Forelimb muscle (tissue), 1 donor: ENCODE measurements around the gene CLEC11A. TPM values are rescaled to one million over a fixed set of nuclear protein-coding genes. Genes with fewer than 3 reads are reported as not detected.

Experiments
- DNase-seq: peaks from one replicate; pipeline ENCODE4 v3.0.0-alpha.2; 2013; ENCODE audit warnings: low read depth
- polyA plus RNA-seq: library from polyadenylated mRNA; unstranded; fragments of 120-200 nt; gene quantifications from one replicate; pipeline ENCODE4 v1.2.1, GENCODE V29; 2013; ENCODE audit not compliant: insufficient read length

Gene CLEC11A
- polyA plus RNA-seq, result 24.4 TPM

- DNase-seq, result peak; percentile 36
Observed at GRCh38 chr19:50723069-50723468, at the start of gene CLEC11A. Gene CLEC11A, plus strand, starts transcription at chr19:50723364. Its CDS starts 162 bp downstream, at chr19:50723526.

GRCh38 chr19:50676625-50677197 lies 46.5 kb upstream of the CLEC11A start:
- no peak for DNase-seq

- DNase-seq, result no peak
Observed at GRCh38 chr19:50677636-50678035, 45.5 kb upstream of the CLEC11A start.

- no peak for DNase-seq
Observed at GRCh38 chr19:50678323-50678722, 44.8 kb upstream of the CLEC11A start.

GRCh38 chr19:50679177-50680125 lies 43.7 kb upstream of the CLEC11A start:
- peak; percentile 25 for DNase-seq

- DNase-seq, result no peak
Observed at GRCh38 chr19:50686310-50687032, 36.7 kb upstream of the CLEC11A start.

- no peak for DNase-seq
Observed at GRCh38 chr19:50688766-50689165, 34.4 kb upstream of the CLEC11A start.

GRCh38 chr19:50690439-50690838 lies 32.7 kb upstream of the CLEC11A start:
- no peak for DNase-seq

- DNase-seq, result no peak
Observed at GRCh38 chr19:50693064-50693975, 29.8 kb upstream of the CLEC11A start.

GRCh38 chr19:50694815-50695145 lies 28.4 kb upstream of the CLEC11A start:
- DNase-seq, result no peak

GRCh38 chr19:50695251-50696093 lies 27.7 kb upstream of the CLEC11A start:
- no peak for DNase-seq

- DNase-seq, result no peak
Observed at GRCh38 chr19:50696094-50696483, 27.1 kb upstream of the CLEC11A start.

- no peak for DNase-seq
Observed at GRCh38 chr19:50697414-50698124, 25.6 kb upstream of the CLEC11A start.

- no peak for DNase-seq
Observed at GRCh38 chr19:50701367-50701985, 21.7 kb upstream of the CLEC11A start.

- no peak for DNase-seq
Observed at GRCh38 chr19:50702158-50702870, 20.9 kb upstream of the CLEC11A start.

- no peak for DNase-seq
Observed at GRCh38 chr19:50702871-50703829, 20.0 kb upstream of the CLEC11A start.
